MM.1S (cell line): ENCODE measurements around the gene XXYLT1.

Source experiments
- DNase-seq: peaks from one replicate; pipeline ENCODE4 v3.0.0-alpha.2; 2015
- H2AFZ ChIP-seq: fragments of 300-600 bp; sonication (generic); 2 replicates; pipeline ENCODE4 v1.6.0; 2016; ENCODE audit warnings: antibody characterized with exemption, low read length
- H3F3A ChIP-seq: fragments of 300-600 bp; sonication (generic); 2 replicates; pipeline ENCODE4 v1.6.1; 2016; ENCODE audit warnings: mild to moderate bottlenecking, antibody characterized with exemption, low read length, moderate library complexity, mixed read lengths; ENCODE audit not compliant: insufficient read depth
- H3K27ac ChIP-seq: fragments of 300-600 bp; sonication (generic); 2 replicates; pipeline ENCODE4 v1.5.1; 2016; ENCODE audit warnings: mild to moderate bottlenecking, low read length
- H3K27me3 ChIP-seq: fragments of 300-600 bp; sonication (generic); replicated peaks from 2 replicates; pipeline ENCODE4 v1.6.0; 2016; ENCODE audit warnings: low read length; ENCODE audit not compliant: insufficient read depth
- H3K36me3 ChIP-seq: fragments of 300-600 bp; sonication (generic); replicated peaks from 2 replicates; pipeline ENCODE4 v1.6.1; 2016; ENCODE audit warnings: mild to moderate bottlenecking, low read length, mixed read lengths; ENCODE audit not compliant: insufficient read depth
- H3K4me1 ChIP-seq: fragments of 300-600 bp; sonication (generic); 2 replicates; pipeline ENCODE4 v1.6.1; 2016; ENCODE audit warnings: low read length, mixed read lengths
- H3K4me2 ChIP-seq: fragments of 300-600 bp; sonication (generic); 2 replicates; pipeline ENCODE4 v1.6.0; 2016; ENCODE audit warnings: low read depth, low read length
- H3K4me3 ChIP-seq: fragments of 300-600 bp; sonication (generic); 2 replicates; pipeline ENCODE4 v1.5.1; 2016; ENCODE audit warnings: low read length, mixed read lengths
- H3K79me2 ChIP-seq: fragments of 300-600 bp; sonication (generic); 2 replicates; pipeline ENCODE4 v1.6.1; 2016; ENCODE audit warnings: mixed run types, low read length, mixed read lengths
- H3K9ac ChIP-seq: fragments of 300-600 bp; sonication (generic); 2 replicates; pipeline ENCODE4 v1.6.1; 2016; ENCODE audit warnings: low read length, mixed read lengths
- H3K9me2 ChIP-seq: fragments of 300-600 bp; sonication (generic); replicated peaks from 2 replicates; pipeline ENCODE4 v1.6.1; 2016; ENCODE audit warnings: mild to moderate bottlenecking, low read length, mixed read lengths; ENCODE audit not compliant: insufficient read depth
- H3K9me3 ChIP-seq: fragments of 300-600 bp; sonication (generic); replicated peaks from 2 replicates; pipeline ENCODE4 v1.6.1; 2016; ENCODE audit warnings: mild to moderate bottlenecking, low read length, mixed read lengths; ENCODE audit not compliant: insufficient read depth
- H4K20me1 ChIP-seq: fragments of 300-600 bp; sonication (generic); 2 replicates; pipeline ENCODE4 v1.6.1; 2016; ENCODE audit warnings: mild to moderate bottlenecking, low read length, moderate library complexity, mixed read lengths; ENCODE audit not compliant: insufficient read depth
- CTCF ChIP-seq: fragments of 300-600 bp; sonication (generic); IDR thresholded peaks from 2 replicates; pipeline ENCODE4 v1.5.1; 2016; ENCODE audit warnings: antibody characterized with exemption, low read length, mixed read lengths
- EZH2 ChIP-seq: fragments of 300-600 bp; sonication (generic); optimal IDR thresholded peaks from 2 replicates; pipeline ENCODE3; 2017; ENCODE audit warnings: low read depth, mild to moderate bottlenecking, antibody characterized with exemption, low read length, mixed read lengths
- EZH2phosphoT487 ChIP-seq: fragments of 300-600 bp; sonication (generic); IDR thresholded peaks from 2 replicates; pipeline ENCODE4 v1.6.1; 2018; ENCODE audit warnings: antibody characterized with exemption, low read length

XXYLT1 gene

GRCh38 chr3:195095704-195096036 lies 175.3 kb downstream of the XXYLT1 start:
- no peak overlapping the region for H3K4me3 ChIP-seq

DNA sequence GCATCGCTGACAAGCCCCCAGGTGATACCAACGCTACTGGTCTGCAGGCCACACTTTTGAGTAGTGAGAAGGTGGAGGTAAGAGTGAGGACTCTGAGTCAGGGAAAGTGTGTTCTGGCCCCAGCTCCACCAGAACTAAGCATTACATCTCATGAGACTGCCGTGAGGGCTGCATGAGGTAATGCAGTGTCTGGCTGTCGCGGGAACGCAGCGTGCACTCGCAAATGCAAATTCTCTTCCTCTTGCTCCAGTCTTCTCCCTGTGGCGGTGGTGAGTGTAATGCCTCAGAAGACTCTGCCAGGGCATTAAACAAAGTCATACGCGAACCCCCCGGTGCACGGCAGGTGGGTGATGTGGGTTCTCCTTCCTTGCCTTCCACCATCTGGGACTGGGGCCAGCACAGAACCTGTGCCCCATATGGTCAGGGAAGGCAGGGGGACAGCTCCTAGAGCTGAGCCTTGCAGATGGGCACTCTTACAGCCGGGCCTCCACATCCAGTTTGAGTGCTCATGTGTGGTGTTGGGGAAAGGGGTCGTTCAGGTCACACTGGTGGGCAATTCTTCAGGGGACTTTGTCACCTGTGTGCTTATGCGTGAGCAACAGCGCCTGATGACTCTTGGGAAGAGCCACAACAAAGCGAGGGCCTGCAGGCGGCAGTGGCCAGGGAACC lies 175.8 kb downstream of the XXYLT1 start:
- DNase-seq, result no peak
- Histone ChIP-seq H3K27me3 (no peaks in the 10 kb centered on the region), H3F3A (no peaks in the 10 kb centered on the region), H3K4me1 (no peaks in the 10 kb centered on the region), H3K9ac (no peak overlapping the region), H3K9me2 (no peaks in the 10 kb centered on the region), H3K27ac (no peak overlapping the region), H3K4me2 (no peak overlapping the region), H3K9me3 (no peaks in the 10 kb centered on the region), H3K36me3 (no peaks in the 10 kb centered on the region), H4K20me1 (no peaks in the 10 kb centered on the region), H2AFZ (no peak overlapping the region), H3K4me3 (no peak overlapping the region), H3K79me2 (no peaks in the 10 kb centered on the region)
- TF ChIP-seq CTCF, result no peak
- TF ChIP-seq EZH2, result no peak
- no peak for TF ChIP-seq EZH2phosphoT487

More at GRCh38 chr3:195095704-195096036, 175.3 kb downstream of the XXYLT1 start:
- Histone ChIP-seq H3K9ac (no peak overlapping the region), H3K4me1 (peaks cover 2% of the 10 kb centered on the region), H2AFZ (no peak overlapping the region), H3F3A (no peaks in the 10 kb centered on the region), H3K36me3 (no peaks in the 10 kb centered on the region), H3K4me2 (no peak overlapping the region), H3K9me2 (no peaks in the 10 kb centered on the region), H4K20me1 (no peaks in the 10 kb centered on the region), H3K79me2 (no peaks in the 10 kb centered on the region), H3K27me3 (no peaks in the 10 kb centered on the region), H3K27ac (no peak overlapping the region), H3K9me3 (no peaks in the 10 kb centered on the region)
- DNase-seq, result no peak
- TF ChIP-seq EZH2 (no peak), EZH2phosphoT487 (no peak), CTCF (no peak)

DNA sequence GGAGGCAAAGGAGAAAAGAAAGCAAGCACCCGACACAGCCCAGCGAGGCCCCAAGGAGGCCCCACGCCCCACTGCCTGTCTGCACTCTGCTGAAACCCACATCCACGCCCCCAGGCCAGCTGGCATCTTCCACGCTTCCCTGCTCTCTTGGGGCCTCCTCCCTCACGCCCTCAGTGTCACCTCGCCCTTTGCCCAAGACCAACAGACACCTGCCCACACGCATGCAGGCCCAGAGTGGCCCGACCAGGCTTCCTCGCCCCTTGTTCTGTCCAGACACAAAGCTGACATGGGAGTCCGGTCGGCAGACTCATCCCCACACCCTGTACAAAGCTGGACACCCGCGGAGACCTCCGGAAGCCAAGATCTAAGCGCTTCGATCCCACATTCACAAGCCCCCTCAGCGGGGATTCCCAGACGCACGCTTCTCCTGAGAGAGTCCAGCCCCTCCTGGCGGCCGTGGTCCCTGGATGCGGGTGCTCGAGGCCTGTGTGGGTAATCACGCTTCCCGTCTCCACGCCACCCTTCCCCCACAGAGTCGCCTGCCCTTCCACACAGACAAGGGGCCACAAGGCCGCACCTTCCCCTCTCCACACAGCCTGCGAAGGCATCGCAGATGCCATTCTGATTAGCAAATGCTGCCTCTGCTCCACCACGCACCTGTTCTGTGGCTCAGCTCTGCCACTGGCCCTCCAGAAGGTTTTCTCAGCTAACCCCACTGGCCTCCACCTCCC lies 176.6 kb downstream of the XXYLT1 start:
- no peaks in the 10 kb centered on the region for H3K9me3 ChIP-seq
- H3K4me1 ChIP-seq, result no peaks in the 10 kb centered on the region
- no peaks in the 10 kb centered on the region for H4K20me1 ChIP-seq
- no peak overlapping the region for H3K4me3 ChIP-seq
- no peaks in the 10 kb centered on the region for H3K36me3 ChIP-seq
- no peaks in the 10 kb centered on the region for H3F3A ChIP-seq
- TF ChIP-seq CTCF, result no peak
- H3K4me2 ChIP-seq, result no peak overlapping the region
- H3K9me2 ChIP-seq, result no peaks in the 10 kb centered on the region
- H3K27me3 ChIP-seq, result no peaks in the 10 kb centered on the region
- DNase-seq, result no peak
- no peak overlapping the region for H3K27ac ChIP-seq
- no peak overlapping the region for H3K9ac ChIP-seq
- no peak overlapping the region for H2AFZ ChIP-seq
- H3K79me2 ChIP-seq, result no peaks in the 10 kb centered on the region
